GM12878 (cell line): ENCODE results near the gene CLDN9. TPM values are rescaled to one million over a fixed set of nuclear protein-coding genes. Genes with fewer than 3 reads are reported as not detected.
A peak's percentile ranks its signal among the peaks of the same experiment; 100 is the strongest.

ENCODE experiments used
- ATAC-seq: fragments of 200-7000 bp; cut with Tn5 transposase; 3 replicates; pipeline ENCODE4 v1.9.1; 2020; ENCODE audit warnings: mild to moderate bottlenecking, moderate library complexity
- BruUV-seq: library from RNA; stranded (reverse); fragments of 400-500 nt; replicated peaks from 2 replicates; lab custom pipeline; 2021; lab: Mats Ljungman, UMichigan
- CTCF ChIA-PET: fragments of 300-600 bp; sonication (Branson Sonifier 250); formaldehyde crosslinking; extraction: SDS; loops from one replicate; lab custom pipeline; 2021; ENCODE audit warnings: inconsistent platforms; lab: Yijun Ruan, JAX
- POLR2A ChIA-PET: fragments of 350-600 bp; formaldehyde crosslinking; extraction: SDS; loops from one replicate; lab custom pipeline; 2021; ENCODE audit warnings: inconsistent platforms; lab: Charles Lee
- RAD21 ChIA-PET: fragments of 300-600 bp; sonication (Branson Sonifier 250); formaldehyde crosslinking; loops from one replicate; lab custom pipeline; 2023; ENCODE audit warnings: antibody characterized with exemption; ENCODE audit not compliant: unreplicated experiment; lab: Charles Lee
- SMC1A ChIA-PET: fragments of 300-600 bp; sonication (Branson Sonifier 250); formaldehyde crosslinking; loops from one replicate; lab custom pipeline; 2023; ENCODE audit not compliant: unreplicated experiment, uncharacterized antibody; lab: Charles Lee
- DNase-seq: peaks from one replicate; pipeline ENCODE4 v3.0.0-alpha.2; 2011; ENCODE audit warnings: low read depth, low spot score
- FAIRE-seq: peaks from 3 replicates; lab custom pipeline; 2011; peaks lifted over from hg19 to GRCh38; lab: Jason Lieb, UNC
- H2AFZ ChIP-seq: 2 replicates; pipeline ENCODE4 v1.6.0; 2011; ENCODE audit warnings: low read depth, low read length, control low read depth; ENCODE audit not compliant: control insufficient read depth
- H3K27ac ChIP-seq: 2 replicates; pipeline ENCODE4 v1.5.1; 2011; ENCODE audit warnings: control low read depth; ENCODE audit not compliant: control insufficient read depth, insufficient read depth
- H3K27me3 ChIP-seq, 2 experiments: replicated peaks in 1 of 2; 2 replicates each; pipeline versions ENCODE4 v1.6.0 to v1.6.1; 2011; ENCODE audit warnings: low read length in 1 of 2; ENCODE audit not compliant: control insufficient read depth in 2 of 2, insufficient read depth in 2 of 2
- H3K36me3 ChIP-seq, 2 experiments: 2 replicates each; pipeline ENCODE4 v1.5.1; 2011; ENCODE audit warnings: low read length in 1 of 2; ENCODE audit not compliant: control insufficient read depth in 2 of 2, insufficient read depth in 2 of 2
- H3K4me1 ChIP-seq: 2 replicates; pipeline ENCODE4 v1.6.1; 2011; ENCODE audit warnings: mild to moderate bottlenecking, low read length, moderate library complexity, mixed read lengths; ENCODE audit not compliant: control insufficient read depth, insufficient read depth
- H3K4me2 ChIP-seq: 2 replicates; pipeline ENCODE4 v1.6.0; 2011; ENCODE audit warnings: control low read depth; ENCODE audit not compliant: control insufficient read depth, insufficient read depth
- H3K4me3 ChIP-seq: fragments of 200-600 bp; sonication (generic); 2 replicates; pipeline ENCODE4 v1.5.1; 2016
- H3K79me2 ChIP-seq: 2 replicates; pipeline ENCODE4 v1.6.0; 2011; ENCODE audit warnings: low read length; ENCODE audit not compliant: control insufficient read depth, insufficient read depth
- H3K9ac ChIP-seq: 2 replicates; pipeline ENCODE4 v1.8.0; 2011; ENCODE audit warnings: low read length, control low read depth, mixed read lengths; ENCODE audit not compliant: control insufficient read depth, insufficient read depth
- H3K9me3 ChIP-seq: replicated peaks from 3 replicates; pipeline ENCODE4 v1.5.1; 2011; ENCODE audit warnings: mild to moderate bottlenecking, low read length; ENCODE audit not compliant: control insufficient read depth, insufficient read depth
- H4K20me1 ChIP-seq: 2 replicates; pipeline ENCODE4 v1.6.0; 2011; ENCODE audit not compliant: control insufficient read depth, insufficient read depth
- IKZF2 ChIP-seq, 2 experiments: fragments of 450-650 bp; IDR thresholded peaks; 2 replicates each; pipeline ENCODE4 v1.6.1; 2017; ENCODE audit warnings: mild to moderate bottlenecking in 2 of 2, moderate library complexity in 2 of 2
- LARP7 ChIP-seq: fragments of 450-650 bp; IDR thresholded peaks from 2 replicates; pipeline ENCODE4 v1.6.1; 2017; ENCODE audit warnings: mild to moderate bottlenecking
- STAT1 ChIP-seq: fragments of 450-650 bp; conservative IDR thresholded peaks from 2 replicates; pipeline ENCODE4 v1.6.1; 2014; ENCODE audit warnings: antibody characterized with exemption, mild to moderate bottlenecking
- WGBS: methylation state at CpG from one replicate; pipeline ENCODE4 v1.1.6; 2016; ENCODE audit warnings: low lambda C conversion rate; ENCODE audit not compliant: insufficient replicate concordance, insufficient coverage; ENCODE audit errors: missing lambda C conversion rate; 5-methylcytosine and 5-hydroxymethylcytosine counted together
- in situ Hi-C: fragments of 300-500 bp; cut with MboI; formaldehyde crosslinking; loops from 9 replicates; pipeline ENCODE4 v1.14.3; 2018; ENCODE audit warnings: mixed read lengths
- intact Hi-C: fragments of 100-400 bp; cut with micrococcal nuclease; formaldehyde crosslinking; loops from one replicate; pipeline ENCODE4 v1.14.2; 2022; ENCODE audit not compliant: unreplicated experiment
- polyA plus RNA-seq, 11 experiments: library from polyadenylated mRNA; depleted of rRNA in 4 of 11; unstranded in 6 of 11; stranded (reverse) in 5 of 11; fragments of >200 nt; fragmentation: Nextera tagmentation in 4 of 11; fragmentation: Illumina TruSeq in 1 of 11; extraction: Ambion mirVana in 4 of 11; extraction: Trizol in 1 of 11; gene quantifications; 1 replicate in 1 of 11; 2 replicates in 10 of 11; pipeline versions ENCODE4 v1.2.1 to v1.2.3, GENCODE V29; 2011 to 2016; ENCODE audit warnings: inconsistent platforms in 2 of 11, missing spikeins in 2 of 11, low read depth in 1 of 11
- total RNA-seq, 4 experiments: library from RNA; depleted of rRNA in 3 of 4; stranded (reverse); fragments of >200 nt in 3 of 4; fragmentation: Illumina TruSeq in 1 of 4; extraction: Trizol in 1 of 4; gene quantifications; 2 replicates each; pipeline versions ENCODE4 v1.2.1 to v1.2.3, GENCODE V29; 2013 to 2021

CLDN9 gene
- total and polyA plus RNA-seq, 10 of the 15 experiments (the other 5 are each of a cell fraction or from before 2014, with no cell fraction given): not detected

DNA sequence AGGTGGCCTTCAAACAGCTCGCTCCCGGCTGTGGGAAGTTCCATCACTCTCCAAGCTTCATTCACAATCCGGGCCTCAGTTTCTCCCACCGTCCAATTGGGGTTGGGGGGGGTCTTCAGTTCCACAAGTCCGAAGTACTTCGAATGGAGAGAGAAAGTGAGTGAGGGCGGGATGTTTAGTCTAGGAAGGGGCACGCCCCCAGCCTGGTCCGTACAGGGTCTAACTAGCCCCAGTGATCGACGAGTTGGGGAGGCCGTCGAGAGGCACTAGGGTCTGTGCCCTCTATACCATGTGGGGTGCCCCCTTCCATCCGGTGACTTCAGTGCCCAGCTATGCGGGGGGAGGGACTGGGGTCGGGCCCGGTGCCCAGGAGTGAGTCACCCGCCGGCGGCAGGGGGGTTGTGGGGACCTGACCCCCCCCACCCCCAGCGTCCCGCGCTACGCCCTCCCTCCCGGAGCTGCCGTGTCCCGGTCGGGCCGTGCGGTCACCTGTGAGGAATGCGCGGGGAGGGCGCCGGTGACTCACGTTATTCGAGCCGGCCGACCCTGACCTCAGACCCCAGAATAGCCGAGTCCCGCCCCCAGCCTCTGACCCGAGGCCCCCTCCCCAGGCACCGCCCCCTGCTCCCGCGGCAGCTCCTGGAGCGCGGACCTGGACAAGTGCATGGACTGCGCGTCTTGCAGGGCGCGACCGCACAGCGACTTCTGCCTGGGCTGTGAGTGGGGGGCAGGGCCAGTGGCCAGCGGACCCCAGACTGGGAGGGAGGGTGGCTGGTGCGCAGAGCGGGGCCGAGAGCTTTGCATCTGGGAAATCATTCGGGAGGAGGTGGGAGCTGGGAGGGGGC, 8.1 kb downstream of the CLDN9 start:
- TF ChIP-seq STAT1 (no peak), IKZF2 (IDR thresholded peaks at IDR 0.05) (0 out of 4 replicates have a peak, but pooled peaks of 1 of the 2 experiments have one; percentile 8), LARP7 (peak; percentile 4; the same call in 1 of the 2 replicates)
- TF ChIP-seq, all 136 proteins: peak for 2
- ChIA-PET POLR2A (interaction anchor here (0.6 to 1.5 kb wide), 4 partner anchors 11 to 138 kb away, joined by 3 to 5 read pairs (median 4); partner anchors contain the start of gene FLYWCH2), CTCF (interaction anchor here (0.7 to 18.2 kb wide), 6 partner anchors 7 to 153 kb away, joined by 3 to 421 read pairs (median 6); no protein-coding TSS in a partner anchor), RAD21 (interaction anchor here (1.1 to 2.2 kb wide), 7 partner anchors 7 to 38 kb away, joined by 3 to 21 read pairs (median 5); no protein-coding TSS in a partner anchor), SMC1A (interaction anchor here (1.3 to 10.1 kb wide), 2 partner anchors 16 to 109 kb away, joined by 3 to 91 read pairs; no protein-coding TSS in a partner anchor)
- 0 out of 3 replicates have a peak, but pooled peaks have one; percentile 1 for ATAC-seq
- Histone ChIP-seq H3K9me3 (no peaks in the 10 kb centered on the region), H3K79me2 (no peaks in the 10 kb centered on the region), H4K20me1 (no peaks in the 10 kb centered on the region), H3K4me2 (peak overlapping the region; percentile 83), H3K9ac (no peak overlapping the region; the same call in 1 of the 2 replicates), H3K27me3 (no peaks in the 10 kb centered on the region), H2AFZ (peak overlapping the region; percentile 77), H3K27ac (no peak overlapping the region), H3K4me1 (peaks cover 25% of the 10 kb centered on the region), H3K36me3 (no peaks in the 10 kb centered on the region; a peak in 1 of 4 replicates), H3K4me3 (peak overlapping the region; percentile 73)
- no TSS peak for BruUV-seq
- intact Hi-C loops: no loop called here
- in situ Hi-C loops: no loop called here
- peak; percentile 27 for FAIRE-seq
- no peak for DNase-seq
- 1% methylated on average over 39 of the region's 57 CpGs for WGBS
